GOT3 (cell line): ENCODE results near the gene ABCB10.

Source experiments
- DNase-seq: peaks from one replicate; lab custom pipeline; 2025; ENCODE audit warnings: mixed read lengths; lab: John Stamatoyannopoulos, UW

ABCB10 gene

GRCh38 chr1:229474509-229474908 is 84.0 kb downstream of the ABCB10 start:
- DNase-seq: no peak

GRCh38 chr1:229471175-229471574 is 87.3 kb downstream of the ABCB10 start:
- no peak for DNase-seq

- no peak for DNase-seq
Observed at GRCh38 chr1:229470406-229471043, 88.0 kb downstream of the ABCB10 start.

- no peak for DNase-seq
Observed at GRCh38 chr1:229466887-229467286, 91.6 kb downstream of the ABCB10 start.
